Activated naive CD4-positive, alpha-beta T cell treated with anti-CD3 and anti-CD28 coated beads, Interleukin-2, amount 50 U/mL, for 16 hours (primary cell): Measurements from ENCODE around the gene SLC6A6.
"Not testable (repeated sequence)": the region's sequence is repeated elsewhere in the genome, so short reads cannot be mapped to it uniquely, and the experiment has no call there.

Experiments
- DNase-seq: peaks from one replicate; pipeline ENCODE4 v3.0.0-alpha.2; 2020

Gene SLC6A6

DNA sequence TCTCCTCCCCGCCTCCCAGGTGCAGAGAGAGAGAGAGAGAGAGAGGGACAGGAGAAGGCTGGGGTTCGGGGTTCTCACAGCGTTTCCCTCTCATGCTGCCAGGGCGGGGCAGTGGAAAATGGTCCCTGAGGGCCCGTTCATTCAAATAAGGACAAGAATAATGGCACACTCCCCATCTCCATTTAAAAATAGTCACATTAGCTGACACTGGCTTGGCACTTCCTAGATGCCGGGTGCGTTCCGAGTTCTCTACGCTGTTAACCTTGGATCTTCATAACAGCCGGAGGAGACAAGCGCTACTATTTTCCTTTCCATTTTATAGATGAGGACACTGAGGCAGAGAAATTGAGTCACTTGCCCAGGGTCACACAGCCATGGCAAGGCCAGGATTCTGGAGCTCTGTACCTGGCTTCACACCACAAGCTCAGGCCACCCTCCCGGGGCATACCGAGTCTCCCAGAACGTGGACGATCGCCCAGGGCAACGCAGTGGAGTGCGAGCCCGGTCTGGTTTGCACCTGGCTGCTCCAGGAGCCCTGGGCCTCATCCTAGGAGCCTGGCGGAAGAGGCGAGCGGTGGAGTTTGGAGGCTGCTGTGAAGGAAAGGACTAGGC lies 608 bp upstream of the SLC6A6 start:
- no peak for DNase-seq

DNA sequence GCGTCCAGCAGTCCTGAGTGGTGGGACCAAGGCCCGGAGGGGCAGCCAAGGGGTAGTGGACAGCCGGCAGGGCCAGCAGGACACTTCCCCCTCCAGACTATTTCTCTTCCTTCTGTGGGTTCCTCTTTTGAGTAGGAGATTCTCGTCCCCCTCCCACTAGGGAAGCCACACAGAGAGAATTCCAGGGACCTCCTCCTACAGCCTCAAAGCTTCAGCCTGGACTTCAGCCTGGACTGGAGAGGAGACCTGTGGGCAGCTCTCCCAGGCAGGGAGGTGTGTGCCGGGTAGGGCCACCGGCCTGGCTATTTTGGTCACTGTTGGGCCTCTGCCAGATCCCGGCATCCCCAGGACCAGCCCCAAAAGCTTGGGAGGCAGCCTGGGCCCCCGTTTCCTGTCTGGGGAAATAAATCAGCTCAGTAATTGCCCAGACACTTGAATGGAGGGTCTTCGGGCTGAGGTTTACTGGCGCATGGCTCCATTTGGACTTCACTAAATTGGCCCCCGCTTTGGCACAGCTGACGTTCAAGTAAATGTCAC lies 1.3 kb downstream of the SLC6A6 start:
- no peak for DNase-seq

DNA sequence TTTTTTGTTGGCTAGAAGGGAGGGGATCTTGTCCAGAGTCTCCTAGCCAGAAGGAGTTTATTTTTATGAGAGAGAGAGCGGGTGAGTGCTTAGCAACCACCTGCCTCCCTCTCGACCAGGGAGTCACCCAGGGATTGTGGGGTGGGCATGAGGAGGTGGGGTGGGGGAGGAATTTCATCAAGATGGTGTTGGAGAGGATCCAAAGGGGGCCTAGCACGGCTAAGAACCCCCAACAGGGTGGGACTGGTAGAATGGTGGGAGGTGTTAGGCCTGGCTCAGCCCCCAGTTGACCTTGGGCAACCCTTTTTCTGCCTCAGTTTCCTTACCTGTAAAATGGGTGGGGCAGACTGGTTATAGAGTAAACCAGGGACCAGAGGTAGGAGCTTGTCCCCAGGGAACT lies 1.8 kb downstream of the SLC6A6 start:
- no peak for DNase-seq

DNA sequence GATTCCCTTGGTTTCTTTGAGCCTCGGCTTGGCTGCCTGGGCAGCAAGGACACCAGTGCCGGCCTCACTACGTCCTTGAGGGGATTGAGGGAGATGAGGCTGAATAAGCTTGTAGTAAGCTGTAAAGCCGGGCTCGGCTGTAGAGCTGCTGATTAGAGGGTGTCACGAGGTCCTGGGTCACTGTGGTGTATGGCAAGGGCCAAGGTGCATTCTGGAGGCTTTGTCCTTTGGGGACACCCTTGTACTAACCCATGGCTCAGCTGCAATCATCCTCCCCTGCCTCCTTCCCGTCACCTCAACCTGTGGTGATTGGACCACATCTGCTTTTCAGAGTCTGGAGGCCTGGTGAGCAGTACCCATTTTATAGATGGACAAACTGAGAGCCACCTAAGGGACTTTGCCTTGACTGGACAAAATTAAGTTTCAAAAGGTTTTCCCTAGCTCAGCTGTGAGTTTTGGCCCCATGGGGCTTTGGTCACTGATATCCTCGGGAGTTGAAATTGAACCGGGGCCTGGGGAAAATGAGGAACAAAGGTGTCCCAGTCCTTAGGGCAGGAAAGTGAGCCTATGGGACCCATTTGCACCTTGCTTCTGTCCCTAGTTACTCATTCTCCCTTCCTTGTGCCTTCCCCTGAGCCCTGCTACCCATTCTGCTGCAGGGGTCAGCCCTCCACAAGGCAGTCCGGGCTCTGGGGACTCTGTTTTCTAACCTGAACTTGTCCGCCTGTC lies 2.4 kb downstream of the SLC6A6 start:
- no peak for DNase-seq

DNA sequence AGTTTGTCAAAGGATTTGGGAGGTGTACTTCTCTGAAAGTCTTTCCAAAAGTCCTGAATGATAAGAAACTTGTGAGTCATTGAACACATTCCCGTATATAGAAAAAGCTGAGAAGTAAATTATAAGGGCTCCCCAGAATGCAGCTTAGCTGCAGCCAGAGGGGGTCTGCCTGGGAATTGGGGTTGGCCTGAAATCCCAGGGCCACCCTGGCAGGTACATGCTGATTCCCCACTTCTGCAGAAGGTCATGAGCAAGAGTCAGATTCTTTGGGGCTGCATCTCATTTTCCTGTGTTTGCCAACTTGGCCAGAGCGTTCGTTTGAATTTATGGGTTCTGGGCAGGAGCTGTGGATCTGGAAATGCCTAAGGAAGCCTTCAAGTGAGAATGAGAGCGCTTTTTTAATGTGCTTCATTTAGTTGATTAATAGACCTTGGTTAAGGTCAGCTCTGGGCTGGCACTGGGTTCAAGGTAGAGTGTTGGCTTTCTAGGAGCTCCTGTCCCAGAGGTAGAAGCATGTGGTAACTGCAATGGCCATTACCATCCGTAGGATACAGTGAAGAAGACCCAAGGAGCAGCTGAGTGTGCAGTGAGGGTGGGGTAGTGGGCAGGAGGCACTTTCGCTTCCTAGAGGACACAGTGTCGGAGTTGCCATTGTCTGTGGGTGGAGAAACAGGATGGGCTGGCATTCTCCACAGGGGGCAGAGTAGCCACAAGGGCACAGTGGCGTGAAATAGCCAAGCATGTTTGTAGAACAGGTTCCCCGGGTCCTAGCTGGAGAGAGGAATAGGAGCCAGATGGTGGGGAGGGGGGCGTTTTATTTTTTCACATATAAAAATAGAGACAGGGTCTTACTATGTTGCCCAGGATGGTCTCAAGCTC lies 3.2 kb downstream of the SLC6A6 start:
- no peak for DNase-seq

DNA sequence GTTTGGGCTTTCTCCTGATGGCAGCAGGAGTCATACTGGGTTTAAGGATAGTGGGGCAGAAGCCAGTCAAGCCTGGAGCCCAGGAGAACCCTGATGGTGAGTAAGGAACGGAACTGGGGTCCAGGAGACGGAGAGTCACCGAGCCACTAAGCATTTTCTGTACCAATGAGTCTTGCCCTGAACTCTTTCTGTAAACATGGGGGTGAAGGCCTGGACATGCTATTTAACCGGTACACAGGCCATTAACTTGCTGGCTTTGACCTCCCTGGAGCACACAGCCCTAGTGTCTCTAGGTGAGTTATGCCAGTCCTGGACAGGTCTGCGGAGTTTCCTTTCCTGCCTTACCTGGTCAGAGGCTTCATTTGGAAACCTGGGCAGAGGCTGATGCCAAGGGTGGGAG lies 3.9 kb downstream of the SLC6A6 start:
- no peak for DNase-seq

DNA sequence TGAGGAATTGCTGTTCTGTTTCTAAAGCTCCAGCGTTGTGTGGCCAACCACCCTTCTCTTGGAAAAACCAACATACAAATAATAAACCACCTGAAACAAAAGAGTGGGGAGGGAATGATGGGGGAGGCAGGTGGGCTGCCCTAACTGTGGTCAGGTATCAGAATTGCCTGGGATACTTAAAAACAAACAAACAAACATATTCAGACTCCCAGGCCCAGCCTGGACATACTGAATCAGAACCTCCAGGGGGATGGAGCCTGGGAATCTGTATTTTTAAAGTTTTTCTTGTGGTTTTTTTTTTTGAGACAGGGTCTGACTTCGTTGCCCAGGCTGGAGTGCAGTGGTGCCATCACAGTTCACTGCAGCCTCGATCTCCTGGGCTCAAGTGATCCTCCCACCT lies 4.4 kb downstream of the SLC6A6 start:
- no peak for DNase-seq

DNA sequence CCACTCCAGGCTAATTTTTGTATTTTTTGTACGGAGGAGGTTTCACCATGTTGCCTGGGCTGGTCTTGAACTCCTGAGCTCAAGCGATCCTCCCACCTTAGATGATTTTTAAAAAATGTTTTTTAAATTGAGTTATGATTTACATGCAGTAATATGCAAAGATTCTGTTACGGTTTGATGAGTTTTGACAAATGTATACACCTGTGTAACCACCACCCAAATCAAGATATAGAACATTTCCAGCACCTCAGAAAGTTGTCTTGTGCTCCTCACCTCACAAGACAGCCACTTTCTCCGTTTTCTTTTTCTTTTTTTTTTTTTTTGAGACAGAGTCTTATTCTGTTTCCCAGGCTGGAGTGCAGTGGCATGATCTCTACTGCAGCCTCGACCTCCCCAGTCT lies 4.8 kb downstream of the SLC6A6 start:
- DNase-seq = no peak

DNA sequence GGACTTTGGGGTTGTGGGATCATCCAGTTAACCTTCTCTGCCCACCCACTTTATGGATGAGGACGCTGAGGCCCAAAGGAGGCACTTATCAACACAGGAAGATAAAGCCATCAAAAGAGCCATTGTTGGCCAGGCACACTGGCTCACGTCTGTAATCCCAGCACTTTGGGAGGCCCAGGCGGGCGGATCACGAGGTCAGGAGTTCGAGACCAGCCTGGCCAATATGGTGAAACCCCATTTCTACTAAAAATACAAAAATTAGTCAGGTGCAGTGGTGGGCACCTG lies 7.3 kb downstream of the SLC6A6 start:
- DNase-seq = not testable (repeated sequence)

DNA sequence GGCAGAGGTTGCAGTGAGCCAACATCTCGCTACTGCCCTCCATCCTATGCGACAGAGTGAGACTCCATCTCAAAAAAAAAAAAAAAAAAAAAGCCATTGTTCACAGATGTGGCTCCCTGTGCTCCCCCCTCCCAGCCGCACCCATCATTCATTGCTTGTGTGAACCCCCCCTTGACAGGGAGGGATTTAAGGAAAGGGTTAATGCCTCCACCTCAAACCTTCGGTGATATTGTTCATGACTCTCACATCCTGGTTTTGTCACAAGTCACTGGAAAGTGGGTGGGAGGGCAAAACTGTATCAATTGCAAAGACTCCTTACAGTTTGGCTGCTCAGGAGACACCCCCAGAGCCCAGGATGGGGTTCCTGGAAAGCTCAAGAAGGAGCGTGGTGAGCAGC lies 7.7 kb downstream of the SLC6A6 start:
- no peak for DNase-seq

DNA sequence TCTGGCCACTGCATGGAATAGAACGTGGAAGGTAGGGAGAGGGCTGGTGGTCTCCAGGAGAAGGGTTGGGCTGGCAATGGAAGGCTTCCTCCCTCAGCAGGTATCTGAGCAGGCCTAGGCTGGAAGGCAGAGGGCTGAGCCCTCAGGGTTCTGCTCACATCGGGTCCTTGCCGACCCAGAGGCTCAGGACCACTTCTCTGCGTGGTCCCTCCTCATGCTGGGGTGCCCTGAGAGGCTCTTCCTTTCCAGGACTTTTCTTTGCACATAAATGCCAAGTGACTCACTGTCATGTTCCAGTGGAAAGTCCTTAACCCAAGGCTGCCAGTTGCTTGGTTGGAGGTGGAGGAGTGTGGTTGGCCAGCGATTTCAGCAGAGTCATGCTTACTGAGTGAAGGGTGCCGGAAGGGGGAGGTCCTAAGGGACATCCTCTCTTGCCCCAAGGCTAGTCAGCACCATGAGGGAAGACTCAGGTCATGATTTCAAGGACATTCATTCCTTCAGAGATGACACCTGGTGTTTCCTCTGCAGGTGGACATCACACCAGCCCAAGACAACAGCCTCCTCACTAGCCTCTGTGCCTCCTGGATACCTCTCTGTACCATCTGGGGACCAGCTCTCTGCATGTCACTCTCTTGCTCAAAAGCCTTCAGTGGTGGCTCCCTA lies 8.2 kb downstream of the SLC6A6 start:
- DNase-seq = no peak

DNA sequence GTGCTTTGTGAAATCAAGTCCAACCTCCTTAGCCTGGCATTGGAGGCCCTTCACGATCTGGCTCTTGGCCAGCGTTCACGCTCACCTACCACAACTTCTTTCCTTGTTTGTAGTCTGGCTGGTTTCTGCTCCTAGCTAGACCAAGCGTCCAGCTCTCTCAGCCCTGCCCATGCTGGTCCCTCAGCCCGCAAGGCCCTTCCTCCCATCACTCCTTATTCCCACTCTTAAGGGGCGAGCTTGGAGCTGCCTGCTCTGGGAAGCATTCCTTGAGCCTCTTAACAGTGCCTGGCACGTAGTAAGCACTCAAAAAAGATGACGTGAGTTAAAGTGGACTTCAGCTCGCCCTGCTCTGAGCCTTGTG lies 8.7 kb downstream of the SLC6A6 start:
- no peak for DNase-seq

DNA sequence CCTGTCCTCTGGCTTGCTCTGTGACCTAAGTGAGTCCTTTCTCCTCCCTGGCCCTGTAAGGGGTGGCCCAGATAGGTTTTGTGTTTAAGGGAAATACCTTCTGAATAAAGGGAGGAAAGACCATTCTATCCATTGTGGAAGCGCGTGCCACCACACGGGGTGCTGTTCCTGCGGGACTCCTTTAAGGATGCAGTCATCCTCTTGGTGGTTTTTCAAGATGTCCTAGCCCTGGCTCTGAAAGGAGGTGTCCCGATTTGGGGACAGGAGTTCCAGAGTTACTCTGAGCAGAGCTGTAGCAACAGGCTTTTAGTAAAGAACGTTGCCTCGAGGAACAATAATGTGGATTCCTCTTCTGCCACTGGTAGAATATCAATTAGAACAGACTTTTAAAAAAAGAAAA lies 9.6 kb downstream of the SLC6A6 start:
- no peak for DNase-seq

DNA sequence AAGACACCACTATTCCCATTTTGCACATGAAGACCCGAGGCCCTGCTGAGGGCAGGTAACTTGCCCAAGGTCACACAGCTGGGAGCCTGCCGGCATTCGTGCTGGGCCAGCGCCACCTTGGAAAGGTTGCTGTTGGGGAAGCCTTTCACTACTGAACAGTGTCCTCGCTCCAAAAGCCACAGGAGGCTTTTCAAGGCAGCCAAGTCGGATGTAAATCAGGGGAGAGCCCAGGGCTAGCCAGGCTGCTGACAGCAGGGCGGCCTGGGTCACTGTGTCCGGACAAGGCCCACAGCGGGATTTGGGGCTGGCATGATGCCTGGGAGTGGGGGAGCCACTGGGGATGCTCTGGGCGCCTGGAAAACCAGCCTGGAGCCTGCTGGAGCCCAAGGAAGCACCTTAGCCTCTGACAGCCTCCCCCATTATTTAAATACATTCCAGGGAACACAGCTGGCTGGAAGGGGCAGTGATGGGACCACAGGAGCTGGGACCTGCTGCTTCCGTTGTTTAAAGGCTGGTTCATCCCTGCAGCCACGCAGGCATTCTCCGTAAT lies 10.5 kb downstream of the SLC6A6 start:
- no peak for DNase-seq

DNA sequence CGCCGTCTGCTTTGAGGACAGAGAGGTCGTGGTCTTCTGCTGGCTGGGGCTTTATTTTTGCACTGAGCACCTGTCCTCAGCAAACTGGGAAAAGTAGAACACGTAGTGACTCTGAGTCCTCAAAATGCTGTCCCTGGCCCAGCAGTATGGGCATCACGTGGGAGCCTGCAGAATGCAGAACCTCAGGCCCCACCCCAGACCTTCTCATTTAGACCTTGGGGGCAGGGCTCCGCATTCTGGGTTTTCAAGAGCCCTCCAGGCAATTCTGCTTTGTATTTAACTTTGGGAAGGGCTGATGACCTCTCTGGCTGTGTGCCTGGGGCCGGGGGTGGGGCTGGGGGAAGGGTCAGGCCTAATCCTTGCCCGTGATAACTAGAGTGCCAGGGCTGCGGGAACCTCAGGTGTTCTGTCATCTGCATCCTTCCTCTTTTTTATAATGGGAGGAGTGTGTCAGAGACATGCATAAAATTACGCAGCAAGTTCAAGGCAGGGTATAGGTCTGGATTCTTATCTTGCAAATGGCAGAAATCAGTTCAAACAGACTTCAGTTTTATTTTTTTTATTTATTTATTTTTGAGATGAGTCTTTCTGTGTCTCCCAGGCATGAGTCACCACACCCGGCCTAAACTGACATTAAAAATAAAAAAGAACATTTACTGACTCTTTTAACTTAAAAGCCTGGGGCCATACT lies 11.1 kb downstream of the SLC6A6 start:
- no peak for DNase-seq

DNA sequence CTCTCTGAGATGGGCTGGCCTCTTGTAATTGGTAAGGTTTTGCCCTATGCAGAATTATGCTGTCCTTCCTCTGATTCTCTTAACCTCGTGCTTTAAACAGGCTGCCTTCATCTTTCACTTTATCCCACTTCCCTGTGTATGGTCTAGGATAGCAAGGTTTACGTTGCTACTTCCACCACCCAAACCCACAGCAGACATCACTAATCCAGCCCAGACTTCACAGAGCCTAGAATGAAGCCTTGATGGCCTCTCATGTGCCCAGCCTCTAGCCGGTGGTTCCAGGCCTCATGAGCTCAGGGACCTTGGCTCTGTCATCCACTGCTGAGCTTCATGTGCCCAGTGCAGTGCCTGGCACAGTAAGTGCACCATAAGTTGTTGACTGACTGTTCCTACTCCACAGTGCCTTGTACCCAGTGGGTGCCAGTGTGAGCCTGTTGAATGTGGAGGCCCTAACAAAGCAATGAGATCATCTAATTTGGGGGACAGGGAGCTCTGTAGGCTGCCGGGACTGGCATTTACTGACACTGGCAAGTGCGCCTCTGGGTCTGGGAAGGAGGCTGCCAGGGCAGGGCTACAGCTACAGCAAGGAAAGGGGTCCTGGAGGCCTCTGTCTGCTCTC lies 12.5 kb downstream of the SLC6A6 start:
- DNase-seq = no peak

DNA sequence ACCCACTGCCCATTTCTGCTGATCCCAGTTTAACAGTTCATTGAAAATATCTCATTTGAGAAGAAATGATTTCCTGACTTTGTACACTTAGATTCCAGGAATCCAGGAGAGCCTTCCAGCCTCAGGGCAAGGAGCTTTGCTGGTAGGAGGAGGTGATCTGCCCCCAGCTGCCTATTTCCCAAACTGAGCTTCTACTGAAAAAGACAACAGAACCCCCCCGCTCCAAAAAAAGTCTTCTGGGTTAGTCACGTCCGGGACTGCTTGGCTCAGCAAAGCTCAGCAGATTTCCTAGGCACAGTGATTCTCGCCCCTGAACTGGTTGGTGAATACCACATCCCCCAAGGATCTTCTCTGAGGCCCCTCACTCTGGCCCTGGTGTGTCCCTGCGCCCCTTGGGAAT lies 13.1 kb downstream of the SLC6A6 start:
- no peak for DNase-seq

DNA sequence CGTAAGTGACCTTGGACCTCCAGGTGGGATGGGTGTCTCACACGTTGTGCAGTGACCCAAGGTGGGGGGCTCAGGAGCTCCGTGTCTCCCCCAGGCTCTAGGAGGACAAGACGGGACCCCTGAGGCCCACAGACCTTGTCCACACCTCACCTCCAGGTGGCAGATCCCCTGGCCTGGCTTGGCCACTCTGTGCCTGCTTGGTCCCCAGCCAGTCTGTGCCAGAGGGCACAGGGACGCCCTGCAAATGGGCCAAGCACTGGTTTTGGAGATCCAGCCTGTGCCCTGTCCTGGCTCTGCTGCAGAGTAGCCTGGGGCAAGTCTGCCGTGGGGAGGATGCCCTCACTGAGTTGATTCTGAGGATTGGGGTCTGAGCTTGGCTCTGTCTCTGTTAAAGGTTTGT lies 14.0 kb downstream of the SLC6A6 start:
- DNase-seq = no peak

DNA sequence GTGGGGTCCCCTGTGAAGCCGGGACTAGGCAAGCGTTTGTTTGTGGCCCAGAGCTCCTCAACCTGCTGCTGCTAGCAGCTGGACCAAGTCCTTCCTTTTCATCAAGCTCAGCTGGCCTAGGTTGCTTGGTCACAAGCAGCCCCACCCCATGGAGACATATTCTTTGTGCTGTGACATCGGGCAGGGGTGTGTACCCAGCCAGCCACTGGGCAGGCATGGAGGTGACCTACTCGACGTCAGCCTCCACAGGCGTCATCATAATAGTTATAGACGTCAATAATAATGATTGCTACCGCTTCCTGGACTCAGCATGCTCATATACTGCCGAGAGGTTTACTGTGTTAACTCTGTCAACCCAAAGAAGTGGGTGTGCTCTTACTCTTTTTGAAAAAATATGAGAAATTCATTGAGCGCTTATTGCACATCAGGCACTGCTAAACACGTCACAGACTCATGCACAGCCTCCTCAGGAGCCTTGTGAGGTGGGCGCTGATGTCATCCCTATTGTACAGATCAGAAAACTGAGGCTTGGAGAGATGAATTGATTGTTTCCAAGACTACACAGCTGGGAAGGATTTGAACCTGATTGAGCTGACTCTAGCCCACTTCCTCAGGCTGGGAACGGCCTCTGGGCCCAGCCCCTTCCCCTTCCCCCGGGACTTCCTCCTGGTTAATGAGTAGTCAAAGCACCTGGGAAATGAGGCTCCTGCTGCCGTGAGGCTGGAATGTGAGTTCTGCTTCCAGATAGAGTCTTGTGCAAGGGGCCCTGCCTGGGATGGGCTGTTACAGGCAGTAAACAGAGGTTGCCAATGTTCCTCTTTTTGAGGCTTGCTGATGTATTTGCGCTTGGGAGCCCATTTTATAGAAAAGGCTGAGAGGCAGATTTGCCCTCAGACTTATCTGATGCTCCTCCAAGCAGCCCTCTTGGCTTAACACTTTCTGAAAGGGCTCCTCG lies 16.2 kb downstream of the SLC6A6 start:
- no peak for DNase-seq

DNA sequence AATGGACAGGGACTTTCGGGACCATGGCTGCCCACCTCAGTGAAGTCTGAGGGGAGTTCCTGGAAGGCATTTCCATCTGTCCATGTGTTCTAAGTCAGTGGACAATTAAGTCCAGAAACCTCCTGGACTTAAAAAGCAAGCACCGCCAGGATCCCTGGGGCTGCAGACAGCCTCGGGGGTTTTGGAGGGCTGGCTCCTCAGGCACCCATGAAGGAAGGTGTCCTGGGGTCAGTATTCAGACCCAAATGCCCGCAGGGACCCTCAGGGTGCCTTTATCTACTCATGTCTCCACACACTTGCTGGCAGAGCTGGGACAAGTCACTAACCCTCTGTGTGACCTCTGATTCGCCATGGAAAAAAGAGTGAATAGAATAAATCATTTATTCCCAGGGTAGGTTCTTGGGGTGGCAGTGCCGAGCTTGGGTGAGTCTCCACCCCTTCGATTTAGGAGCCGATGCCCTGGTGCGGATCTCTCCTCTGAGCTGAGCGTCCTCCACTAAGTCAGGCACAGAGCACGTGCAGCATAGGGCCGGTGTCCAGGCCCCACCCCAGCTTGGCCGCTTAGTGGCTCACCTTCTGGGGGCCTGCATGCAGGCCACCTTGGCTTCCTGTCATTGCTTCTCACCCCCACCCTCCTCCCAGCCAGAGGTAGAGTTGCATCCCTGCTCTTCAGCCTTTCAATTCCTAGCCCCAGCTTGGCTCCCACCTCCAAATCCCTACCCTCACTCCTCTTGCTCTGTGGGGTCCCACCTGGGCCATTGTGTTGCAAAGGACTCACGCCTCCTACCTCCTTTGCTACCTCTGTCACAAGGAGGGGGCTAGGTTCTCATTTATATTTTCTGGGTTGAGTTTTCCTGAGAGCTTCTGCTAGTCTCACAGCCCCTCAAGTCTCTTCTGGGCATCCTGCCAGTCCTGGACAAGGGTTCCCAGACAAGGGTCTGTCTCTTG lies 19.9 kb downstream of the SLC6A6 start:
- DNase-seq = no peak
